Aorta (tissue), 5 donors: Measurements from ENCODE around the gene AHRR. TPM values are rescaled to one million over a fixed set of nuclear protein-coding genes. Genes with fewer than 3 reads are reported as not detected.

Source experiments
- ATAC-seq: fragments of 200-7000 bp; cut with Tn5 transposase; one replicate; pipeline ENCODE4 v1.9.1; 2022; ENCODE audit warnings: moderate library complexity; ENCODE audit not compliant: low FRiP score
- DNase-seq, 2 donors: peaks; one replicate each; pipeline ENCODE4 v3.0.0-alpha.2; 2020
- H3K27ac ChIP-seq, 2 donors: one replicate each; pipeline ENCODE4 v1.5.1; 2013; ENCODE audit warnings: low read length in 2 of 2, mild to moderate bottlenecking in 2 of 2, moderate library complexity in 2 of 2, control low read depth in 1 of 2, inconsistent platforms in 1 of 2, low read depth in 1 of 2
- H3K27me3 ChIP-seq, 2 donors: one replicate each; pipeline ENCODE4 v1.6.1; 2013; ENCODE audit warnings: control low read depth in 1 of 2, low read length in 1 of 2, mild to moderate bottlenecking in 1 of 2, moderate library complexity in 1 of 2; ENCODE audit not compliant: insufficient read depth in 2 of 2, control insufficient read depth in 1 of 2
- H3K36me3 ChIP-seq, 2 donors: one replicate each; pipeline ENCODE4 v1.6.1; 2013; ENCODE audit warnings: control low read depth in 1 of 2, low read length in 1 of 2, mild to moderate bottlenecking in 1 of 2; ENCODE audit not compliant: insufficient read depth in 2 of 2, control insufficient read depth in 1 of 2
- H3K4me1 ChIP-seq, 2 donors: one replicate each; pipeline ENCODE4 v1.6.1; 2013; ENCODE audit warnings: low read length in 2 of 2, control low read depth in 1 of 2, mild to moderate bottlenecking in 1 of 2, moderate library complexity in 1 of 2; ENCODE audit not compliant: insufficient read depth in 2 of 2, control insufficient read depth in 1 of 2
- H3K4me3 ChIP-seq, 2 donors: one replicate each; pipeline ENCODE4 v1.5.1; 2013; ENCODE audit warnings: low read length in 2 of 2, control low read depth in 1 of 2, mild to moderate bottlenecking in 1 of 2
- H3K9me3 ChIP-seq: one replicate; pipeline ENCODE4 v1.6.1; 2013; ENCODE audit warnings: mild to moderate bottlenecking, low read length; ENCODE audit not compliant: control insufficient read depth
- WGBS, 2 donors: extraction: QIAGEN DNeasy Blood & Tissue Kit; methylation state at CpG; one replicate each; pipeline ENCODE4 v1.1.7; 2013; 5-methylcytosine and 5-hydroxymethylcytosine counted together
- intact Hi-C, 2 donors: fragments of 100-400 bp; cut with DNase I; formaldehyde crosslinking; loops; one replicate each; pipeline versions ENCODE4 v1.14.2 to v1.15.0; 2022
- polyA plus RNA-seq, 2 donors: library from polyadenylated mRNA; stranded (reverse); fragments of 200-250 nt; gene quantifications; one replicate each; pipeline ENCODE4 v1.2.3, GENCODE V29; 2013
- total RNA-seq, 2 donors: library from RNA; stranded (reverse); fragmentation: NEBNext Ultra II Directional; extraction: Animal tissue kit (Norgen Biotek cat#: 25700); gene quantifications; one replicate each; pipeline ENCODE4 v1.2.1, GENCODE V29; 2021
- donor health status: healthy with polysubstance abuse.
- donor health status: Bipolar disorder and iron deficiency.
- donor health status: DM: no; HTN: no; CAD: no.
- donor health status: DM: no; HTN: no; CAD: no.
- donor health status: DM: yes; HTN: yes; CAD: no.

The AHRR gene
- total and polyA plus RNA-seq, 4 donors = 0.13 to 3.8 (median 1.7) TPM

DNA sequence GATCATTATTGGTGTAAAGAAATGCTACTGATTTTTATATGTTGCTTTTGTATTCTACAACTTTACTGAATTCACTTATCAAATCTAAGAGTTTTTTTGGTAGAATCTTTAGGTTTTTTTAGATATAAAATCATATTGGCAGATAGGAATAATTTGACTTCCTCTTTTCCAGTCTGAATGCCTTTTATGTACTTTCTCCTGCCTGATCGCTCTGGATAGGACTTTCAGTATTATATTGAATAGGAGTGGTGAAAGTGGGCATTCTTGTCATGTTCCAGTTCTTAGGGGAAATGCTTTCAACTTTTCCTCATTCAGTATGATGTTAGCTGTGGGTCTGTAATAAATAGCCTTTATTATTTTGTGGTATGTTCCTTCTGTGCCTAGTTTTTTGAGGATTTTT lies 8.3 kb downstream of the AHRR start:
- no peaks in the 10 kb centered on the region for H3K27me3 ChIP-seq
- H3K4me1 ChIP-seq = no peaks in the 10 kb centered on the region
- no peak overlapping the region for H3K4me3 ChIP-seq
- H3K9me3 ChIP-seq = no peaks in the 10 kb centered on the region
- no peaks in the 10 kb centered on the region for H3K36me3 ChIP-seq
- no peak overlapping the region for H3K27ac ChIP-seq
- ATAC-seq (no peak), DNase-seq (no peak)
- 88 to 92% methylated on average over 1 of the region's 1 CpG for WGBS, 2 donors
- intact Hi-C loops = no loop called here

DNA sequence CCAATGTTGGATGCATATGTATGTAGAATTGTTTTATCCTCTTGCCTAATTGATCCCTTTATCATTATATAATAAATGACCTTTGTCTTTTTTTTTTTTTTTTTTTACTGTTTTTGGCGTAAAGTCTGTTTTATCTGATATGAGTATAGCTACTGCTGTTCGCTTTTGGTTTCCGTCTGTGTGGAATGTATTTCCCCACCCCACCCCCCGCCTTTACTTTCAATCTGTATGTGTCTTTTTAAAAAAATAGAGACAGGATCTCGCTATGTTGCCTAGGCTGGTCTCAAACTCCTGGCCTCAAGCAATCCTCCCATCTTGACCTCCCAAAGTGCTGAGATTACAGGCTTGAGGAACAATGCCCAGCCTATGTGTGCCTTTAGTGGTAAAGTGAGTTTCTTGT lies 11.3 kb downstream of the AHRR start:
- DNase-seq (no peak), ATAC-seq (no peak)
- Histone ChIP-seq H3K9me3 (no peaks in the 10 kb centered on the region), H3K4me1 (no peaks in the 10 kb centered on the region), H3K27me3 (no peaks in the 10 kb centered on the region), H3K4me3 (no peak overlapping the region), H3K27ac (no peak overlapping the region), H3K36me3 (no peaks in the 10 kb centered on the region)
- 65 to 79% methylated on average over 5 of the region's 5 CpGs for WGBS, 2 donors
- intact Hi-C loops = no loop called here

DNA sequence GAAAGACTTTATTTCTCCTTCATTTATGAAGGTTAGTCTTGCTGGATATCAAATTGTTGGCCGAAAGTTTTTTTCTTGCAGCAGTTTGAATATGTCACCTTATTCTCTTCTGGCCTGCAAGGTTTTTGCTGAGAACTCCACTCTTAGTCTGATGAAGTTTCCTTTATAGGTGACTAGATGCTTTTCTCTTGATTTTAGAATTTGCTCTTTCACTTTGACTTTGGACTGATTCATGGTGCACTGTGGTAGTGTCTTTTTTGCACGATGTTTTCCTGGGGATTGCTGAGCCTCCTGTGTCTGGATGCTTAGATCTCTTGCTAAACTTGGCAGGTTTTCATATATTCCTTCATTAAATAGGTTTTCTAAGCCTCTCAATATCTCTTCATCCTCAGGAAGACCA lies 12.4 kb downstream of the AHRR start:
- DNase-seq (no peak), ATAC-seq (no peak)
- intact Hi-C loops = no loop called here
- H3K4me3 ChIP-seq = no peak overlapping the region
- no peaks in the 10 kb centered on the region for H3K9me3 ChIP-seq
- no peak overlapping the region for H3K27ac ChIP-seq
- no peaks in the 10 kb centered on the region for H3K4me1 ChIP-seq
- 83 to 90% methylated on average over 2 of the region's 2 CpGs for WGBS, 2 donors
- no peaks in the 10 kb centered on the region for H3K36me3 ChIP-seq
- H3K27me3 ChIP-seq = no peaks in the 10 kb centered on the region

DNA sequence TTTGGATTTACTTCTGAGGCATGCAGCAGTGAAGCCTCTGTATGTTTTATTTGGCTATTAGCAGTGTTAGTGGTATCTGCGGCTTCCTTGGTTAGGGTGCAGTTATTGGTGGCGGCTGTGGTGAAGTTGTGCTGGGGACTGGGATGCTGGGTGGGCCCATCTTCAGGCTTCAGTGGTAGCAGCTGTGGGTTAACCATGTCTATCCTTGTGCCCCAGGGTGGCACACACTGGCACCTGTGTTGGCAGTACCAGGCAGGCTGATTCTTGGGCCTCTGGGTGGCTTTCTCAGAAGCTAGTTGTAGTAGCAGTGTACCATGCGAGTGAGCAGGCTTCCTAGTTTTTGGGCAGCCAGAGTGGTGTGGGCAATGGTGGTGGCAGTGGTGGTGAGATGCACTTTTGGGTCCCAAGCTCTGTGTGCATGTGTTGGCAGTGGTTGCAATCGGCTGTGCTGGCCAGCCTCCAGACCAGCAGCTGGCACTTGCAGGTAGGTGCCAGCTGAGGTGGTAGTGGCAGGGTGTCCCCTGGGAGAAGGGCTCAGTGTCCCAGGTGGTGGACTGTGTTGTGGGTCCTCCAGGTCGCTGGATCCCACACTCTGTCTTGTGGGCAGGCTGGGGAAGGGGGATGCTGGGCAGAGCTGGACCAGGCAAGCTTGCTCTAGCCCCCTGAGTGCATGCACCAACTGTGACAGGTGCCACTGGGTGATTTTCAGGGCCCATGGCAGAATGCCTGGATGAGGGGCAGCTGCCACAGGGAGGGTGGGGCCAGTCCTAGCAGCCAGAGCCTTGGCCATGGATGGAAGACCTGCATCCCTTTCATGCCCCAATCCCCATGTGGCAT lies 13.6 kb downstream of the AHRR start:
- no peak for DNase-seq
- Histone ChIP-seq H3K4me1 (no peaks in the 10 kb centered on the region), H3K4me3 (no peak overlapping the region), H3K27ac (no peak overlapping the region), H3K9me3 (no peaks in the 10 kb centered on the region), H3K36me3 (no peaks in the 10 kb centered on the region), H3K27me3 (no peaks in the 10 kb centered on the region)
- ATAC-seq = no peak
- intact Hi-C loops = no loop called here
- 75 to 77% methylated on average over 5 of the region's 5 CpGs for WGBS, 2 donors

DNA sequence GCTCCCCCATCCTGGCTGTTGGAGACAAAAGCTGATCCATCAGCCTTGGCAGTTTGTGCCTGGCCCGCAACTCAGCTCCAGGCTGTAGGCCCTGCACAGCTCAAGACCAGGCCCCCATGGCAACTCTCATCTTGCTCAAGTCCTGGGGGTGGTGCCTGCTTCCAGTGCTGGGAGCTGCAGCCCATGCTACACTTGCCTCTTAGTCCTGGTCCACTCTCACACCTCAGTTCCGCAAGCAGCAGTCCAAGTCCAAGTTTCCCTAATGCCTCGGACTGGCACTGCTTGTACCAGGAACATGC lies 14.2 kb downstream of the AHRR start:
- 87 to 91% methylated on average over 3 of the region's 3 CpGs for WGBS, 2 donors

DNA sequence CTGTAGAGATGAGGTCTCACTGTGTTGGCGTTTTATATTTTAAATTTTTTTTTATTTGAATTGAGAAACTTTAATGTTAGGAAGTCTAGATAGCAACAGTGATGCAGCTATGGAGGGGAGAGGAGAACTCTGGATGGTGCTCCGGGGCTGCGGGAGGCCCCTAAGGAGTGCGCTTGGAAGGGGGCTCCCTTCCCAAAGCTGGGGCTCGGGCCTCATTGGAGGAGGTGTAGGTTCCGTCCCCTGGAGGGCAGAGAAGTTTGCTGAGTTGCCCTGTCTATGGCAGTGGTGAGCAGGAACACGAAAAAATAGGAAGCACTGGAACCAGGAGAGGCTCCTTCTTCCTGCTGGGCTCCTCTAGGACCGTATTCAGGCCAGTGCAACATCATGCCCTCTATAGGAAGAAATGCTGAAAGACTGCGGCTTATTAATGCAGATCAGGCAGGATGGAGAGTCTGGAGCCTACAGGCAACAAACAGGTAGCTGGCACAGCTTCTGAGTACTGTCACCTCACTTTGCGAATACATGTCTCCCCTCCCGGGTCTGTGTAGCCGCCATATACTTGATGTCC lies 16.1 kb downstream of the AHRR start:
- H3K36me3 ChIP-seq = no peaks in the 10 kb centered on the region
- no peak overlapping the region for H3K27ac ChIP-seq
- DNase-seq = no peak
- WGBS, 2 donors = 66 to 69% methylated on average over 12 of the region's 12 CpGs
- no peaks in the 10 kb centered on the region for H3K27me3 ChIP-seq
- ATAC-seq = no peak
- H3K4me1 ChIP-seq = no peaks in the 10 kb centered on the region
- no peak overlapping the region for H3K4me3 ChIP-seq
- intact Hi-C loops = no loop called here
- no peaks in the 10 kb centered on the region for H3K9me3 ChIP-seq

More for the DNA sequence above, 14.2 kb downstream of the AHRR start:
- H3K27me3 ChIP-seq = no peaks in the 10 kb centered on the region
- no peaks in the 10 kb centered on the region for H3K36me3 ChIP-seq
- no peak for ATAC-seq
- H3K4me3 ChIP-seq = no peak overlapping the region
- intact Hi-C loops = no loop called here
- DNase-seq = no peak
- H3K4me1 ChIP-seq = no peaks in the 10 kb centered on the region
- no peaks in the 10 kb centered on the region for H3K9me3 ChIP-seq
- no peak overlapping the region for H3K27ac ChIP-seq

DNA sequence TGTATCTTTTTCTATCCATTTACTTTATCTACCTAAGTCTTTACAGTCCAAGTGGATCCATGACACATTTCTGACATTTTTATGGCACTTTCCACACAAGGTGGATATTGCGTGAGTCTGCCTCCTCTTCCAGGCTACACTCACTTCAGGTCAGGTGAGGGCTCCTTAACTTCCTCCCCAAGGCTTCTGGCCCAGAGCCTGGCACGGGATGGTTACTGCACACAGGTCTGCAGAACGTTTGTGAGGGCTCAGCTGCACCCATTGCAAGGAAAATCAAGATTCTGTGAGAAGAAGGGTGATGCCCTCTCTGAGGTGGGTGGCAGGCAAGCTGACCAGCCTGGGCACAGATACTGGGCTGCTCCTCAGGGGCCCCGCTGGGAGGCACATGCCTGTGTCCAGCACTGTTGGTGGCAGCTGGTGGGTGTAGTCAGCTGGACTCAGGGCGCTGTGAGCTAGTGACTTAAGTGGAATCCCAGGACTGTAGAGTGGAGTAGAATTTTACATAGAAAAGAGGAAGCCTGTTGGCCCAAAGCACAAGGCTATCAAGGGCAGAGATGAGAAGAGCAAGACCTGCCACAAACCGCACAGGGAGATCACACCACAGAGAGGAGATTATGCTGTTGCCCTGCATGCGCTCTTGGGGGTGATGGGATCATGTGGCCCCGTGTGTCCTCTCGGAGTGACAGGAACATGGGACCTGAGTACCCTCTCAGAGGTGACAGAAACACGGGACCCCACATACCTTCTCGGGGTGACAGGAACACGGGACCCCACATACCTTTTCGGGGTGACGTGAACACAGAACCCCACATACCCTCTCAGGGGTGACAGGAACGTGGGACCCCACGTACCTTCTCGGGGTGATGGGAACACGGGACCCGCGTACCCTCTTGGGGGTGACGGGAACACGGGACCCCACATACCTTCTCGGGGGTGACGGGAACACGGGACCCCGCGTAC lies 21.3 kb downstream of the AHRR start:
- no peak for DNase-seq
- 91 to 93% methylated on average over 27 of the region's 27 CpGs for WGBS, 2 donors
- Histone ChIP-seq H3K4me3 (no peak overlapping the region), H3K27me3 (no peaks in the 10 kb centered on the region), H3K27ac (no peak overlapping the region), H3K9me3 (no peaks in the 10 kb centered on the region), H3K4me1 (no peaks in the 10 kb centered on the region), H3K36me3 (no peaks in the 10 kb centered on the region)
- no peak for ATAC-seq
- intact Hi-C loops = no loop called here

DNA sequence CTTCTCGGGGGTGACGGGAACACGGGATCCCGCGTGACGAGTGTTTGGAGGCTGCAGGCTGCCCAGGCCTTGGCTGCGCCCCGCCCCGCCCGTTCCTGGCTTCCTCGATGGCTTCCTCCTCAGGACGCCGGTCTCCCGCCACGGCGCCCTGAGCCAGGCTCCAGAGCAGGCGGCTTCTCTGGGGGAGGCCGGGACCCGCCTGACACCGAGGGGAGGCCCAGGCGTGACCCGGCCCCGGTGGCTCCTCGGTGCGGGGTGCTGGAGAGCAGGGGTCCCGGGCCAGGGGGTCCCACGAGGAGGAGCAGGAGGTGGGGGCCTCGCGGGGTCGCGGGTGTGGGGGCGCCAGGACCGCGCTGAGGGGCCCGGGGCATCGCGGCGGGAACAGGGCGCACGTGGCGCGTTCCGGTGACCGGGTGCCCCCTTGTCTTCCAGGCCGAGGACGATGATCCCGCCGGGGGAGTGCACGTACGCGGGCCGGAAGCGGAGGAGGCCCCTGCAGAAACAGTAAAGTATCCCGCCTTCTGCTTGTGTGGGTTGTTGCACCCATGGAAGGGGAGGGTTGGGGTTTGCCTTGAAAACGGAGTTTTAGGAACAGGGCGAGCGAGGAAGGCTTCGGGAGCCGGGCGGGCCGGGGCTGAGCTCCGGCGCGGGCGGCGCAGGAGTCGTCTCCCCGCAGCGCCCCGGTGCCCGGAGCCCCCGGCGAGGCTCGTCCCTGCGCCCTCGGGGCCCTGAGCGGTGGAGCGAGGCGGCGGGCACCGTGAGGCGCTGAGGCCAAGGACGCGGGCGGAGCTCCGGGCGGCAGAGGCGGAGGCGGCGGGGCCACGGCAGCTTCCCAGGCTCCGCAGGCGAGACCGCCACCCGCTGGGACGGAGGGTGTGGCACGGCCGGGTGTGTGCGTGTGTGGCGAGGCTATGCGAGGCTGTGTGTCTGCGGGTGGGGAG lies 22.2 kb downstream of the AHRR start:
- H3K27ac ChIP-seq = no peak overlapping the region
- DNase-seq = peak in 1 of 2 donors; percentile 83
- 22 to 23% methylated on average over 99 to 102 of the region's 102 CpGs for WGBS, 2 donors
- H3K27me3 ChIP-seq = no peaks in the 10 kb centered on the region
- no peak overlapping the region for H3K4me3 ChIP-seq
- ATAC-seq = peak; percentile 29
- H3K4me1 ChIP-seq = no peaks in the 10 kb centered on the region
- H3K36me3 ChIP-seq = no peaks in the 10 kb centered on the region
- H3K9me3 ChIP-seq = no peaks in the 10 kb centered on the region
- intact Hi-C loops = no loop called here
